ENCODE results near the gene PTPRN. TPM values are rescaled to one million over a fixed set of nuclear protein-coding genes. Genes with fewer than 3 reads are reported as not detected.

PTPRN gene
- total RNA-seq, 2 donors from 2014 or later, result 0.09 to 6.6 TPM

DNA sequence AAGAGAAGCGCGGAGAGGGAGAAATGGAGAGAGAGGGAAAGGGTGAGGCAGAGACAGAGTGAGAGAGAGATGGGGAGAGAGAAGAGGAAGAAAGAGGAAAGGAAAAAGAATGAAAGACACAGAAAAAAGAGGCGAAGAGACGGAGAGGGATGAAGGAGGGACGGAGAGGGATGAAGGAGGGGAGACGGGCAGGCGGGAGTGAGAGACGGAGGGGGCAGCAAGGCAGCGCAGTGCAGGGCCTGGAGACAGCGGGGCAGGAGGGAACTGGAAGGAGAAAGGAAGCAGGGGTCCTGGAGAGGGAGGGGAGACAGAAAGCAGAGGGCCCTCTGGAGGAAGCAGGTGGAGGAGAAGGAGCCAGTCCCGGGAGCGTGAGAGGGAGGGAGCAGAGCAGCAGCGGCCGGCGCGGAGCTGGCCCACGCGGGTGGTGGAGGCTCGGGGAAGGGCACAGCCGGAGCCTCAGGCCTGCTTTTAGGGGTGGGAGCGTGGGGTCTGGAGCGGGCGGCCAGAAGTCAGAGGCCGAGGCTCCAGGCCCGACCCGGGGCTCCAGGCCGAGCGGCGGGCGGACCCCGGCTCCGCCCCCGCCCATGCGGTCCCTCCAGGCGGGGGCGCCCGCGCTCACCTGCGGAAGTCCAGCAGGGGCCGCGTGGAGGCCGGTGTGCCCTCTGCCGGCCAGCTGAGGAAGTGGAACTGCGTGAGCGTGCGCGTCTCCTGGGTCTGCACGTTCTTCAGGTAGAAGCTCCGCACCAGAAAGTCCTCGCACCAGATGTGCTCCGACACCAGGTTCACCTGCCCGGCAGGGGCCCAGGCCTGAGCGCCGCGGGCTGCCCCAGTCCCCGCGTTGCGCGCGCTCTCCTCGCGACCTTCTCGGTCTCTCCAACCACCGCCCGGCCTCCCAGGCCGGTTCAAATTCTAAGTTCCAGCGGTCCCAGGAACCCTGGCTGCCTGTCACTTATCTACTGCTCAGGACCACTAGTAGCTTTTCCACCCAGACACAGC is 14.5 kb downstream of the PTPRN start:
- TF ChIP-seq POLR2AphosphoS5 (IDR thresholded peaks at IDR 0.05) (peak; percentile 80), POLR2A (IDR thresholded peaks at IDR 0.05) (peak; percentile 26), CTCF (IDR thresholded peaks at IDR 0.05) (peak; percentile 99 to 100 (median 100))
- WGBS, result 6% methylated on average over 48 of the region's 67 CpGs
- no peaks in the 10 kb centered on the region for H3K9me3 ChIP-seq

GRCh38 chr2:219293736-219294231 is 15.4 kb downstream of the PTPRN start:
- no peak overlapping the region for H3K27ac ChIP-seq

More for the DNA sequence above, 14.5 kb downstream of the PTPRN start:
- H3K4me1 ChIP-seq (replicated peaks), result no peaks in the 10 kb centered on the region
- H3K27ac ChIP-seq, result peak overlapping the region; percentile 76 to 81
- DNase-seq (ENCODE audit: low spot score), result peak; percentile 86
- H3K27me3 ChIP-seq (replicated peaks; ENCODE audit: insufficient read depth), result no peaks in the 10 kb centered on the region
- intact Hi-C loops (cut with DNase I), result loop anchor here (2.0 to 10.0 kb wide), 4 partner anchors 16 to 240 kb away; partner anchors contain the start of genes ABCB6, DNAJB2 and NHEJ1
- H3K4me3 ChIP-seq, result peak overlapping the region; percentile 39 to 48
- H3K36me3 ChIP-seq, result no peaks in the 10 kb centered on the region

DNA sequence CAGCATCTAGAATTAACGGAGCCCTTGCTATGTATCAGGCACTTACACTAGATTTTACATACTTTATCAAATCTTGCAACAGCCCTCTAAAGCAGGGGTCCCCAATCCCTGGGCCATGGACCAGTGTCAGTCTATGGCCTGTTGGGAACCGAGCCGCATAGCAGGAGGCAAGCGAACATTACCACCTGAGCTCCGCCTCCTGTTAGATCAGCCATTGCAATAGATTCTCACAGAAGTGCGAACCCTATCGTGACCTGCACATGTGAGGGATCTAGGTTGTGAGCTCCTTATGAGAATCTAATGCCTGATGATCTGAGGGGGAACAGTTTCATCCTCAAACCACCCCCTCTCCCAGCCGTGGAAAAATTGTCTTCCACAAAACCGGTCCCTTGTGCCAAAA is 16.6 kb downstream of the PTPRN start:
- intact Hi-C loops (cut with DNase I), result loop anchor here (10.0 kb wide), 2 partner anchors 78 to 242 kb away; partner anchors contain the start of gene ABCB6
- 91% methylated on average over 9 of the region's 9 CpGs for WGBS
- no peak for DNase-seq (ENCODE audit: low spot score)

More at GRCh38 chr2:219293736-219294231, 15.4 kb downstream of the PTPRN start:
- Histone ChIP-seq H3K4me3 (no peak overlapping the region), H3K9me3 (no peaks in the 10 kb centered on the region), H3K27me3 (replicated peaks; ENCODE audit: insufficient read depth) (no peaks in the 10 kb centered on the region), H3K36me3 (no peaks in the 10 kb centered on the region), H3K4me1 (replicated peaks) (no peaks in the 10 kb centered on the region)
- WGBS, result 81% methylated on average over 5 of the region's 5 CpGs
- DNase-seq (ENCODE audit: low spot score), result no peak
- no peak for TF ChIP-seq CTCF (IDR thresholded peaks at IDR 0.05)
- intact Hi-C loops (cut with DNase I), result loop anchor here (2.0 to 10.0 kb wide), 4 partner anchors 15 to 241 kb away; partner anchors contain the start of genes ABCB6, DNAJB2 and NHEJ1

DNA sequence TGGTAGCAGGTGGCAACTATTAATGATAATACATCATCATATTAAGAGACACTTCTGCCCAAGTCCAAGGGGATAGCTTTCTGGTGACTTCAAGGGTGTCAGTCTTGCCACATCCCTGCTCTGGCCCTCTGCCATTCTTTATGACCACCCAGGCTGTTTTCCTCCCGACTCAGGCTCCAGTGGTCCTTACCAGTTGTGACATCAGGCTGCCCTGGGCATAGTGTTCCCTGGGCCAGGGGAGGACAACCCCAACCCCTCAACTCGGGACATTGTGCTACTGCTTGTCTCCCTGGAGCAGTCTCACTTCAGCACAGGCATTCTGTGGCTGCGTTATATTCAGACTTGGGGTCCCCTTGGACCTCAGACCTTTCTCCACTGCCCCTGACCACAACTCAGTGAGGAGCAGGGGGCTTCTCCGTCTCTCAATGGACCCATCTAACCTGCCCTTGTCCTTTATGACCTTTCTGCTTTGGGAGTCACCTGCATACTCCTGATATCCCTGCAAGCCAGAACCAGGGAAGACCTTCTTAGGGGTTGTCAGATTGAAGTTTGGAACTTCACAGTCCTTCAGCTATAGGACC is 17.2 kb downstream of the PTPRN start:
- TF ChIP-seq POLR2AphosphoS5 (IDR thresholded peaks at IDR 0.05) (no peak), CTCF (IDR thresholded peaks at IDR 0.05) (no peak), POLR2A (IDR thresholded peaks at IDR 0.05) (no peak)
- intact Hi-C loops (cut with DNase I), result loop anchor here (10.0 kb wide), 2 partner anchors 77 to 243 kb away; partner anchors contain the start of gene ABCB6
- WGBS, result 68% methylated on average over 4 of the region's 4 CpGs
- no peaks in the 10 kb centered on the region for H3K27me3 ChIP-seq (replicated peaks; ENCODE audit: insufficient read depth)
- no peaks in the 10 kb centered on the region for H3K36me3 ChIP-seq
- no peaks in the 10 kb centered on the region for H3K9me3 ChIP-seq
- no peak overlapping the region for H3K4me3 ChIP-seq
- H3K27ac ChIP-seq, result no peak overlapping the region
- no peak for DNase-seq (ENCODE audit: low spot score)
- no peaks in the 10 kb centered on the region for H3K4me1 ChIP-seq (replicated peaks)

More for the DNA sequence above, 16.6 kb downstream of the PTPRN start:
- Histone ChIP-seq H3K27ac (no peak overlapping the region), H3K4me1 (replicated peaks) (no peaks in the 10 kb centered on the region), H3K4me3 (no peak overlapping the region), H3K9me3 (no peaks in the 10 kb centered on the region), H3K27me3 (replicated peaks; ENCODE audit: insufficient read depth) (no peaks in the 10 kb centered on the region), H3K36me3 (no peaks in the 10 kb centered on the region)
- TF ChIP-seq CTCF (IDR thresholded peaks at IDR 0.05) (no peak), POLR2AphosphoS5 (IDR thresholded peaks at IDR 0.05) (no peak), POLR2A (IDR thresholded peaks at IDR 0.05) (no peak)

All from prostate gland (tissue), 2 donors.